ENCODE measurements around the gene FRYL.
"Not testable (repeated sequence)": the region's sequence is repeated elsewhere in the genome, so short reads cannot be mapped to it uniquely, and the experiment has no call there.

The FRYL gene

GRCh38 chr4:48688953-48689352 is 91.1 kb downstream of the FRYL start:
- TF ChIP-seq CTCF (IDR thresholded peaks at IDR 0.05; ENCODE audit: control insufficient read depth, insufficient read depth, low read depth, low read length, missing control alignments): no peak
- DNase-seq (ENCODE audit: low read depth): no peak

GRCh38 chr4:48687313-48688051 is 92.6 kb downstream of the FRYL start:
- H3K4me3 ChIP-seq (ENCODE audit: control insufficient read depth, low read depth, low read length): no peak overlapping the region
- TF ChIP-seq CTCF (IDR thresholded peaks at IDR 0.05; ENCODE audit: control insufficient read depth, insufficient read depth, low read depth, low read length, missing control alignments): no peak
- DNase-seq (ENCODE audit: low read depth): no peak

More at GRCh38 chr4:48688953-48689352, 91.1 kb downstream of the FRYL start:
- H3K4me3 ChIP-seq (ENCODE audit: control insufficient read depth, low read depth, low read length): no peak overlapping the region

GRCh38 chr4:48686369-48686768 is 93.7 kb downstream of the FRYL start:
- no peak for TF ChIP-seq CTCF (IDR thresholded peaks at IDR 0.05; ENCODE audit: control insufficient read depth, insufficient read depth, low read depth, low read length, missing control alignments)
- no peak for DNase-seq (ENCODE audit: low read depth)
- no peak overlapping the region for H3K4me3 ChIP-seq (ENCODE audit: control insufficient read depth, low read depth, low read length)

- DNase-seq (ENCODE audit: low read depth): no peak
- no peak for TF ChIP-seq CTCF (IDR thresholded peaks at IDR 0.05; ENCODE audit: control insufficient read depth, insufficient read depth, low read depth, low read length, missing control alignments)
- H3K4me3 ChIP-seq (ENCODE audit: control insufficient read depth, low read depth, low read length): no peak overlapping the region
Observed at GRCh38 chr4:48683784-48684666, 96.1 kb downstream of the FRYL start.

GRCh38 chr4:48682870-48683269 is 97.2 kb downstream of the FRYL start:
- H3K4me3 ChIP-seq (ENCODE audit: control insufficient read depth, low read depth, low read length); DNase-seq (ENCODE audit: low read depth): not testable (repeated sequence)

- TF ChIP-seq CTCF (IDR thresholded peaks at IDR 0.05; ENCODE audit: control insufficient read depth, insufficient read depth, low read depth, low read length, missing control alignments): peak; percentile 50
- no peak for DNase-seq (ENCODE audit: low read depth)
- no peak overlapping the region for H3K4me3 ChIP-seq (ENCODE audit: control insufficient read depth, low read depth, low read length)
Observed at GRCh38 chr4:48681856-48682255, 98.2 kb downstream of the FRYL start.

Measured in AG09309 (cell line).